ENCODE data around the gene MAT2B.
"Not testable (repeated sequence)": the region's sequence is repeated elsewhere in the genome, so short reads cannot be mapped to it uniquely, and the experiment has no call there.

Gene MAT2B

DNA sequence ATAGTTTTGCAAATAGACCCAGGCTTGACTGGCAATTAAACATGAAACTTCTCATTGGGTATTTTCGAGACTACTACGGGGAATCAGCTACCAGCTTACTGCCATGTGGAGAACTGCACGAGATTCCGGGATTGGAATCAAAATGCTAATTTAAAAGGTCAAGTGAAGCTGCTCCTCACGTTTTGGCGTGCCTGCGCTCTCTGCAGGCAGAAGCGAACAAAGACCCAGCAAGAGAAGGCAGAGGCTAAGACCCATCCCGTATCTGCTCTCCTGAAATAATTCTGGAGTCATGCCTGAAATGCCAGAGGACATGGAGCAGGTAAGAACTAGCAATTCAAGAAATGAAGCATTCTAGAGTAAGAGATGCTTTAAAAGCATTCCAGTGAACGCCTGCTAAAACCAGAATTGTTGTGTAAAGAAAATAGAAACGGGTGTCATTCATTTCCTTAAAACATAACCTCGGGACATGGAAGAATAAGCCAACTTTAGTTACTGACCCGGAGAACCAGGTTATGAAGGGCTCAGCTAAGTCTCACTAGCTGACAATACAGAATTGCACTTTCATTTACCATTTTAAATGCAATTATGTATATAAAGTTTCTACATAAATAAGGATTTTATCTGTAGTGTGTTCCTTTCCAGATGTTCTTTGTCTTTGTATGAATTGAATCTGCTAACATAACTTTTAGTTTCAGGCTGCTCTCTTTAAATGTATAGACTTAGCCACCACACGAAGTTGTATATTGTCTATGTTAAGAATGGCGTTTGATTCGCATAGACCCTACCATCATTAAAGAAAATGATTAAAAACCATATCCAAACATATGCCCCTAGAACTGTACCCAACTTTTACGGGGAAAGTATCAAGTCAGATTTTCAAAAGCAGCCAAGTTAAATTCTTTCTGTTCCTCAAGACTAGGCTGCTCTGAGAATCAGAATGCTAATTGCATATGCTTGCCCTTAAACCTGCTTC, 2.0 kb upstream of the MAT2B start:
- DNase-seq (ENCODE audit: low spot score): peak; percentile 78

- DNase-seq (ENCODE audit: low spot score): peak; percentile 66
Observed at GRCh38 chr5:163504079-163504931, 1.1 kb upstream of the MAT2B start.

DNA sequence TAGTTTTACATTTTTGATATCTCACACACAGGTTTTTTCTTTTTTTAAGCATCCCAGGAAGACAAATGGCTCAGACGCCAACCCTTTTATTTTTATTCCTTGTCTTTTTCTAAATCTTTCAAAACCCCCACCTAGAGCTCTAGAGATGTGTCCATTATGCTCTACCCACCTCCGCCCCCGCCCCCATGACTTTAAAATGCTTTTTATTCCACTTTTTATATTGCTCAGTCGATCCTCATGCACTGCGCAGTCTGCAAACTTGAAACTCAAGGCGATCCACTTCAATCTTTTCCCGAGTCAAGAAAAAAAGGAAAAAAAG, 411 bp upstream of the MAT2B start:
- DNase-seq (ENCODE audit: low spot score): no peak

- DNase-seq (ENCODE audit: low spot score): peak; percentile 9
Observed at GRCh38 chr5:163506095-163506457, 657 bp downstream of the MAT2B start.

DNA sequence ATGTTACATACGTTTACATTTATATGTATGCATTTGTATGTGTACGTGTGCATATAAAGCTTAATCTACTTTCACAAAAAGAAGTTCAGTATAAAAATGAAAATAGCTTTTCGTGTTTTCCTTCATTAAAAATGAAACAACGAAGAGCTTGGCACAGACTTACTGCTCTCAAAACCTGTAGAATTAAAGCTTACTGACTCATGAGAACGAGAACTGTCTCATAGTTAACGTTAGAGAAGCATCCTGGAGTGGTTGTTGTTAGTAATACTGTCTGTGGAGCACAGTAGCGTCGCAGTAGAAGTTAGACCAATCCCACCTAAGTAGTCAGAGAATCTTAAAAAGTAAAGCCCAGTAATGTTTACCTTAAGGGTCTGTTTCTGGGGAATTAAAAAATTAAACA, 1.3 kb downstream of the MAT2B start:
- no peak for DNase-seq (ENCODE audit: low spot score)

- DNase-seq (ENCODE audit: low spot score): no peak
Observed at GRCh38 chr5:163508753-163509152, 3.3 kb downstream of the MAT2B start.

DNA sequence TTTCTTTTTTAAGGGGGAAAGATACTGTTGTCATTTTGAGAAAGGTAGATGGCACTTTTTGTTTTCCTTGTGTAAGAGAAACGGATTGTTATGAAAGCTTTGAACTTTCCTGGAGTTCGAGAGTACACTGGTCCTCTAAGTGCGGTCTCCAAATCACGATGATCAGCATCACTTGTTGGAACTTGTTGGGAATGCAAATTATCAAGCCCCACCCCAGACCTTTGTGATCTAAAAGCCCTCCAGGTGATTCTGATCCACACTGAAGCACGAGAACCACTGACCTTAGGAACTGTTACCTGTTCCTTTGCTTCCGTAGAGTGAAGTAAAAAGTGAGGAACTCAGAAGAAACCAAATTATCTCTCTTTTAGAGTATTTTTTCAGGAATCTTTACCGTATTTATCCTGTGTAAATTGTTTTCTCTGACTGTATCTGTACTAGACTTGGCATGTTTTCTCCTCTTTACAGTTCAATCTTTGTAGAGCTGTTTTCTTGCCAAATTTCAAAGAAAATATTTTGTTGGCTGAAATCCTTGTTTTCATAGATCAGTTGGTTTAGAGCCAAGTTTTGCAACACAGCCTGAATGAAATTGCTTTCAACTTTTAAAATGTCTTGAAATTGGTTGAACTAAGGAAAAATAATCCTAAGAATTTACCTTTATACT, 4.0 kb downstream of the MAT2B start:
- DNase-seq (ENCODE audit: low spot score): peak; percentile 17

DNA sequence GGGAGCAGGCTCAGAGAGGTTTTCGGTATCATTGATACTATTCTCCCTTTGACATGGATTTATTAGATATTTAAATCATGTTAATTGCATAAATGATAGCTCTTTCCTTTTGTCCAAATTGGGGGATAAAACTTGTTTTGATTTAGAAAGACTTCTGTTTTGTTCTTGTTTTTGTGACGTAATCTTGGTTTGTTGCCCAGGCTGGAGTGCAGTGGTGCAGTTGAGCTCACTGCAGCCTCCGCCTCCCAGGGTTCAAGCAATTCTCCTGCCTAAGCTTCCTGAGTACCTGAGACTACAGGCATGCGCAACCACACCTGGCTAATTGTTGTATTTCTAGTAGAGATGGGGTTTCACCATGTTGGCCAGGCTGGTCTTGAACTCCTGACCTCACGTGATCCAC, 7.1 kb downstream of the MAT2B start:
- no peak for DNase-seq (ENCODE audit: low spot score)

GRCh38 chr5:163525096-163525495, 19.7 kb downstream of the MAT2B start:
- DNase-seq (ENCODE audit: low spot score): no peak

- no peak for DNase-seq (ENCODE audit: low spot score)
Observed at GRCh38 chr5:163529698-163530097, 24.3 kb downstream of the MAT2B start.

DNA sequence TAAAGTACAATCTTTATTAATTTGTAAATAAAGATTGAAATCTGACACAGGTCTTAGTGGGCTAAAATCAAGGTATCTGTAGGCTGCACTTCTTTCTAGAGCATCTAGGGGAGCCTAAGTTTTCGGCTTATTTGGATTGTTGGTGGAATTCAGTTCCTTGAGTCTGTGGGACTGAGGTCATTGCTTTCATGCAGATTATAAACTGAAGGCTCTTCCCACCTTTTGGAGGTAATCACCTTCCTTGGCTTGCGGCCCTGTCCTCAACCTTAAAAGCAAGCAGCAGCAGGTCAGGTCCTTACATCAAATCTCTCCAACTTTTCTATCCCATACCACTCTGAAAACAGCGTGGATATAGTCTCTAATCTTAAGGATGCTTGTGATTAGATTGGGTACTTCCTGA, 25.9 kb downstream of the MAT2B start:
- no peak for DNase-seq (ENCODE audit: low spot score)

DNA sequence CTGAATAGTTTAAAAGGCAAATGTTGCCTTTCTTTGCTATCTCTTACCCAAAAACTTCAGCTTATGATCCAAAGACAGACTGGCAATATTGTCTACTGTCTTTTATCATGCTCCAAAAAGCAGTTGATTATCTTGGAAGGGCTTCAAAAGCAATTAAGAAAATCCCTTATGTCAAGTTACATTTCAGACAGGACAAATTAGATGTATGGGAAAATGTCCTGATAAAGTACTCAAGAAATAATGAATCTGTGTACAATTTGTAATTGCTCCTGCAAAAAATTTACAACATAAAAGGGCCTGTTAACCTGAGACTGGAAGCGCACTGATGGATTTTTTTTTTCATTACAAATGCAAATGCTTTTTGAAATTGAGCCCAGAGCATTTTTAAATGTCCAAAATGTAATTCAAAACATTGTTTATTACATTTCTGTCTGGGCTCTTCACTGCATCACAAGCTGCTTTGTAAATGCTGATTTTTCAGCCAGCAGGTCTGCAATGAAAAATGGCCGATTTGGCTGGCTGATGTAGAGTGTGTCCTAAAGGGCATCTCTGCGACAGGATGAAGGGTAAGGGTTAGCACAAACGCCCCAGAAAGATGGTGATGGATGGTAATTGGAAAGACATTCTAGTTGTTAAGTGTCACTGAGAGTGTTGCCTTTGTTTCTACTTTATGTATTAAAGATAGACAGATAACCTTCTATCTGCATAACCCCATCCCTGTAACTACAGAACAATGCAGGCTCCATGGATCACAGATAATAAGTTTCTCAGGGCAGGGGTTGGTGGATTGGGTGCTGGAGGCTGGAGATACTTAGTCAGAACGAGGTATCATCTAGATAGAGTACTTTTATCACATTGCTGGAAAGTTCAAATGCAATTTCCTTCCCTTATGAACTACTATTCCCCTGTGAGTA, 27.0 kb downstream of the MAT2B start:
- DNase-seq (ENCODE audit: low spot score): no peak

GRCh38 chr5:163533223-163533622, 27.8 kb downstream of the MAT2B start:
- DNase-seq (ENCODE audit: low spot score): no peak

- no peak for DNase-seq (ENCODE audit: low spot score)
Observed at GRCh38 chr5:163534492-163535094, 29.2 kb downstream of the MAT2B start.

GRCh38 chr5:163535290-163535689, 29.9 kb downstream of the MAT2B start:
- no peak for DNase-seq (ENCODE audit: low spot score)

- not testable (repeated sequence) for DNase-seq (ENCODE audit: low spot score)
Observed at GRCh38 chr5:163536442-163536841, 31.0 kb downstream of the MAT2B start.

GRCh38 chr5:163540696-163541095, 35.3 kb downstream of the MAT2B start:
- no peak for DNase-seq (ENCODE audit: low spot score)

GRCh38 chr5:163542771-163543170, 37.4 kb downstream of the MAT2B start:
- DNase-seq (ENCODE audit: low spot score): no peak

DNA sequence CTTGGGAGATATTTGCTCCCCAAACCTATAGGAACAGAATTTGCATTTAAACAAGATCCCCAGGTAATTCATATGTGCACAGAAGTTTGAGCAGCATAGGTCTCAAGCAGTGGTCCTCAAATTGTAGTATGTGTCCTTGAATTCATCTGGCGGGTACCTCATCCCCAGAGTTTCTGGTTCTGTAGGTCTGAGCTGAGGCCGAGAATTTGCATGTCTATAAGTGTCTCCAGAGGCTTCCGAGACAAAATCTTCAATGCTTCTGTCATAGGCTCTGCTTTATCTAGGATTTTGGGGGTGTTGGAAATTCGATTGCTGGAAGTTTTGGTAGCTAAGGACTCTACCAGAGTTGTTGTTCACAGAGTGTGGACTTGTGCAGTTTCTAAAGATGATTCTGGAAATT, 38.6 kb downstream of the MAT2B start:
- no peak for DNase-seq (ENCODE audit: low spot score)

DNA sequence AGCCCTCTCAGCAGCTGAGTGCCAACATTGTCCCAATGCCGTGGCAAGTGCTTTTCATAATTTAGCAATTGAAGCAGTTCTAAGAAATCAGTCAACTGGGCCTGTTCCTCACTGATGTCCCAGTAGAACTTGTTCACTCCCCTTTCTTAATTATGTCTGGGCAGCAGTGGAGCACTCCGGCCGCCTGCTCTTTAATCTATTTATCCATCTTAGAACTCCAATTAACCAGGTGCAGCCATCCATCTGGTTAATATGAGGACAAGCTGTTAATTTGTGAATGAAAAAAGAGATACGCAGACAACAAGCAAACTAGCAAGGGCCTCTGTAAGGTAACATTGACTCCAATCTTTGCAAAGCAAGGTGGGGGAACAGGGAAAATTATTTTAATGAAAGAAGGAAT, 39.4 kb downstream of the MAT2B start:
- DNase-seq (ENCODE audit: low spot score): no peak

DNA sequence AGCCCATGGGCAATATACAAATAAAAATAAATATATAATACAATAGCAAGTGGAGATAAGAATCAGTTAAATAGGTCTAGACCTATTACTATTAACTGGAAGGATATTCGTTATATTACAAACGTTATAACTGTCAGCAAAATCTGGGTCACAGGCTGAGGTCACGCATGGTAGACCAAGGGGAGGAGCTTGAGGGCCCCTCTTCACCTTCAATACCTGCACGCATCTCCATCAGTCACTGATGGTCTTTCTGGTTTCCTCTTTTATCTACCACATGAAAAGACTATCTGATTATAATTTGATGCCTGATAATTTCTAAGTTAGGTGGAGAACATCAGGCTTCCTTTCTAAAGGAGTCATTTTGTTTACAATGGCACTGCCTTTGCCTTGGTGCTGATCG, 43.2 kb downstream of the MAT2B start:
- no peak for DNase-seq (ENCODE audit: low spot score)

Data from Ammon's horn (tissue), 1 donor.